Measurements from ENCODE around the gene VWF.

DNA sequence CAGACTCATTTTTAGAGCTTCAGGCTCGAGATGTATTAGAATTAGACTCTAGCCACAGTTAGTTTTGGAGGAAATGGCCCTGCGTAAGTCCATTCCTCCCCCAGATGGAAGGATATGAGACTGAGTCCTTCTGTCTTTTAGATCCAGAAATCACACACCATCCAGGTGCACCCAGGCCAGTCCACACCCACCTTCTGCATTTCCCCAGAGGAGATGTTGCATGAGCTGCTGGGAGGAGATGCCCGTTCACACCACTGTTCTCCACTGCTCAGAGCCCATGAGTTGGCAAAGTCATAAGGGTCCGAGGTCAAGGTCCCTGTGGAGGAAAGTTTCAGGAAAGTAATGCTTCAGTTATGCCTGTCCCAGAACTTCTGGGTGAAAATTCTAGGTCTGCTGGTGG is 29.2 kb downstream of the VWF start:
- TF ChIP-seq, protein P1, sequence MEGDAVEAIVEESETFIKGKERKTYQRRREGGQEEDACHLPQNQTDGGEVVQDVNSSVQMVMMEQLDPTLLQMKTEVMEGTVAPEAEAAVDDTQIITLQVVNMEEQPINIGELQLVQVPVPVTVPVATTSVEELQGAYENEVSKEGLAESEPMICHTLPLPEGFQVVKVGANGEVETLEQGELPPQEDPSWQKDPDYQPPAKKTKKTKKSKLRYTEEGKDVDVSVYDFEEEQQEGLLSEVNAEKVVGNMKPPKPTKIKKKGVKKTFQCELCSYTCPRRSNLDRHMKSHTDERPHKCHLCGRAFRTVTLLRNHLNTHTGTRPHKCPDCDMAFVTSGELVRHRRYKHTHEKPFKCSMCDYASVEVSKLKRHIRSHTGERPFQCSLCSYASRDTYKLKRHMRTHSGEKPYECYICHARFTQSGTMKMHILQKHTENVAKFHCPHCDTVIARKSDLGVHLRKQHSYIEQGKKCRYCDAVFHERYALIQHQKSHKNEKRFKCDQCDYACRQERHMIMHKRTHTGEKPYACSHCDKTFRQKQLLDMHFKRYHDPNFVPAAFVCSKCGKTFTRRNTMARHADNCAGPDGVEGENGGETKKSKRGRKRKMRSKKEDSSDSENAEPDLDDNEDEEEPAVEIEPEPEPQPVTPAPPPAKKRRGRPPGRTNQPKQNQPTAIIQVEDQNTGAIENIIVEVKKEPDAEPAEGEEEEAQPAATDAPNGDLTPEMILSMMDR (IDR thresholded peaks at IDR 0.05 in 4 of 5, conservative IDR thresholded peaks at IDR 0.05 in 1 of 5): no peak
- no peak for TF ChIP-seq POLR2A (IDR thresholded peaks at IDR 0.05)

Data from gastrocnemius medialis (tissue), 4 donors.